Pancreas (tissue), 10 donors: ENCODE data around the gene SEC11A. TPM values are rescaled to one million over a fixed set of nuclear protein-coding genes. Genes with fewer than 3 reads are reported as not detected.
"Not testable (repeated sequence)": the region's sequence is repeated elsewhere in the genome, so short reads cannot be mapped to it uniquely, and the experiment has no call there.

Source experiments
- ATAC-seq, 4 donors: fragments of 200-7000 bp; cut with Tn5 transposase; one replicate each; pipeline versions ENCODE4 v1.8.0 to v1.9.1; 2020; ENCODE audit warnings: mild to moderate bottlenecking in 4 of 4, moderate library complexity in 4 of 4
- DNase-seq, 6 donors: peaks; one replicate each; pipeline ENCODE4 v3.0.0-alpha.2; 2020
- FAIRE-seq: peaks from 2 replicates; lab custom pipeline; 2012; peaks lifted over from hg19 to GRCh38; lab: Jason Lieb, UNC
- H3K27ac ChIP-seq, 4 donors: fragments of 200-600 bp; sonication (generic); 1 replicate in 3 of 4; 2 replicates in 1 of 4; pipeline versions ENCODE4 v1.5.0 to v1.8.0; 2020
- H3K27me3 ChIP-seq, 4 donors: fragments of 200-600 bp; one replicate each; pipeline ENCODE4 v1.8.0; 2021
- H3K36me3 ChIP-seq, 3 donors: fragments of 200-600 bp; sonication (generic) in 1 of 3; one replicate each; pipeline versions ENCODE4 v1.5.0 to v1.8.0; 2020 to 2021
- H3K4me1 ChIP-seq, 3 donors: fragments of 200-600 bp; one replicate each; pipeline ENCODE4 v1.8.0; 2021
- H3K4me3 ChIP-seq, 4 donors: fragments of 200-600 bp; sonication (generic) in 2 of 4; one replicate each; pipeline versions ENCODE4 v1.5.0 to v1.8.0; 2020 to 2021
- H3K9me3 ChIP-seq, 4 donors: fragments of 200-600 bp; one replicate each; pipeline ENCODE4 v1.8.0; 2021
- CTCF ChIP-seq, 4 donors: fragments of 200-600 bp; sonication (generic) in 3 of 4; IDR thresholded peaks; one replicate each; pipeline versions ENCODE4 v1.5.0 to v1.8.0; 2021; ENCODE audit warnings: antibody characterized with exemption in 4 of 4
- WGBS, 2 donors: extraction: QIAGEN DNeasy Blood & Tissue Kit; methylation state at CpG; one replicate each; pipeline ENCODE4 v1.1.7; 2013; 5-methylcytosine and 5-hydroxymethylcytosine counted together
- intact Hi-C, 3 donors: fragments of 100-400 bp; cut with DNase I; formaldehyde crosslinking; loops; one replicate each; pipeline versions ENCODE4 v1.11.1 to v1.14.2; 2022
- polyA plus RNA-seq, 2 donors: library from polyadenylated mRNA; stranded (reverse); fragments of 200-250 nt; gene quantifications; one replicate each; pipeline ENCODE4 v1.2.3, GENCODE V29; 2013
- total RNA-seq, 6 donors: library from RNA; stranded (reverse); fragmentation: NEBNext Ultra II Directional in 4 of 6; extraction: Animal tissue kit (Norgen Biotek cat#: 25700) in 4 of 6; gene quantifications; one replicate each; pipeline versions ENCODE4 v1.2.1 to v1.2.4, GENCODE V29; 2021 to 2023
- donor health status: healthy with polysubstance abuse.
- donor health status: DM: no; HTN: no; CAD: no; lungs with moderate emphysema.
- donor health status: DM: no; HTN: no; CAD: no.
- donor health status: control.
- donor health status: control.
- donor health status: Bipolar disorder and iron deficiency.
- donor health status: DM: yes; HTN: yes; CAD: no.
- donor health status: DM: no; HTN: no; CAD: no.
- donor health status: DM: no; HTN: no; CAD: no.
- donor health status: DM: yes; HTN: yes; CAD: no.

SEC11A gene
- total and polyA plus RNA-seq, 8 donors = 43.7 to 98.7 (median 69.5) TPM

- Histone ChIP-seq H3K4me3 (no peak overlapping the region), H3K27ac (no peak overlapping the region), H3K4me1 (peaks cover 0 to 17% (median 11%) of the 10 kb centered on the region in 3 donors), H3K36me3 (no peaks in the 10 kb centered on the region), H3K27me3 (no peaks in the 10 kb centered on the region), H3K9me3 (no peaks in the 10 kb centered on the region)
- ATAC-seq (no peak), FAIRE-seq (no peak), DNase-seq (no peak)
- intact Hi-C loops = no loop called here
- TF ChIP-seq CTCF (IDR thresholded peaks at IDR 0.05) = no peak
- WGBS, 2 donors = 79 to 80% methylated on average over 4 of the region's 4 CpGs
Observed at GRCh38 chr15:84696757-84697156, 19.2 kb downstream of the SEC11A start.

GRCh38 chr15:84690342-84690741, 25.6 kb downstream of the SEC11A start:
- ATAC-seq (no peak), FAIRE-seq (no peak), DNase-seq (no peak)
- TF ChIP-seq CTCF (IDR thresholded peaks at IDR 0.05) = no peak
- H3K27me3 ChIP-seq = no peaks in the 10 kb centered on the region
- no peaks in the 10 kb centered on the region for H3K4me1 ChIP-seq
- peaks cover 0 to 10% (median 0%) of the 10 kb centered on the region in 3 donors for H3K36me3 ChIP-seq
- no peak overlapping the region for H3K27ac ChIP-seq
- H3K4me3 ChIP-seq = no peak overlapping the region
- 95 to 96% methylated on average over 8 of the region's 8 CpGs for WGBS, 2 donors
- H3K9me3 ChIP-seq = no peaks in the 10 kb centered on the region
- intact Hi-C loops = no loop called here

- FAIRE-seq (no peak), DNase-seq (no peak)
- H3K36me3 ChIP-seq = peaks cover 0 to 10% (median 0%) of the 10 kb centered on the region in 3 donors
Observed at GRCh38 chr15:84689858-84690257, 26.1 kb downstream of the SEC11A start.

GRCh38 chr15:84686446-84686845, 29.5 kb downstream of the SEC11A start:
- H3K27me3 ChIP-seq, ATAC-seq, FAIRE-seq, intact Hi-C loops, H3K4me1 ChIP-seq, H3K27ac ChIP-seq, H3K9me3 ChIP-seq, H3K4me3 ChIP-seq, DNase-seq: not testable (repeated sequence)
- H3K36me3 ChIP-seq = peaks cover 0 to 10% (median 0%) of the 10 kb centered on the region in 3 donors
- 90 to 91% methylated on average over 7 of the region's 7 CpGs for WGBS, 2 donors

More at GRCh38 chr15:84689858-84690257, 26.1 kb downstream of the SEC11A start:
- no peak overlapping the region for H3K27ac ChIP-seq
- no peaks in the 10 kb centered on the region for H3K9me3 ChIP-seq
- WGBS, 2 donors = 90 to 93% methylated on average over 4 of the region's 4 CpGs
- H3K4me3 ChIP-seq = no peak overlapping the region
- no peak for TF ChIP-seq CTCF (IDR thresholded peaks at IDR 0.05)
- no peak for ATAC-seq
- H3K4me1 ChIP-seq = no peaks in the 10 kb centered on the region
- no peaks in the 10 kb centered on the region for H3K27me3 ChIP-seq
- intact Hi-C loops = no loop called here

GRCh38 chr15:84685304-84685703, 30.6 kb downstream of the SEC11A start:
- peak in 1 of 6 donors; percentile 15 for DNase-seq
- no peak overlapping the region for H3K27ac ChIP-seq
- intact Hi-C loops = no loop called here
- peak in 2 of 4 donors; percentile 30 to 70 for ATAC-seq
- 92 to 98% methylated on average over 5 of the region's 5 CpGs for WGBS, 2 donors
- TF ChIP-seq CTCF (IDR thresholded peaks at IDR 0.05) = no peak
- H3K4me3 ChIP-seq = no peak overlapping the region
- no peaks in the 10 kb centered on the region for H3K9me3 ChIP-seq
- H3K36me3 ChIP-seq = peaks cover 0 to 10% (median 0%) of the 10 kb centered on the region in 3 donors
- no peaks in the 10 kb centered on the region for H3K27me3 ChIP-seq
- no peak for FAIRE-seq
- H3K4me1 ChIP-seq = no peaks in the 10 kb centered on the region
